Measurements from ENCODE around the gene COX7A1.

GRCh38 chr19:36115453-36116343 is 36.5 kb downstream of the COX7A1 start, which contains the start of gene TBCB:
- TF ChIP-seq POLR2A (IDR thresholded peaks at IDR 0.05), result no peak
- no peak for TF ChIP-seq CTCF (IDR thresholded peaks at IDR 0.05)
- TF ChIP-seq POLR2AphosphoS5 (IDR thresholded peaks at IDR 0.05), result peak; percentile 6 to 64 (median 47)
